Liver (tissue), 9 donors: ENCODE data around the gene GOLGA7B. TPM values are rescaled to one million over a fixed set of nuclear protein-coding genes. Genes with fewer than 3 reads are reported as not detected.

ENCODE experiments used
- DNase-seq: peaks from one replicate; pipeline ENCODE4 v3.0.0-alpha.2; 2017; ENCODE audit warnings: low spot score
- H3K27ac ChIP-seq, 2 donors: one replicate each; pipeline ENCODE4 v1.7.0; 2013; ENCODE audit warnings: inconsistent platforms in 2 of 2, low read length in 2 of 2, control low read depth in 1 of 2, low read depth in 1 of 2, mild to moderate bottlenecking in 1 of 2
- H3K27me3 ChIP-seq, 4 donors: one replicate each; pipeline versions ENCODE4 v1.6.1 to v1.7.0; 2013; ENCODE audit warnings: low read length in 3 of 4, inconsistent platforms in 1 of 4, mild to moderate bottlenecking in 1 of 4, moderate library complexity in 1 of 4; ENCODE audit not compliant: control insufficient read depth in 4 of 4, insufficient read depth in 4 of 4
- H3K36me3 ChIP-seq, 4 donors: one replicate each; pipeline versions ENCODE4 v1.6.1 to v1.7.0; 2013; ENCODE audit warnings: low read length in 3 of 4, mild to moderate bottlenecking in 3 of 4, low read depth in 1 of 4, moderate library complexity in 1 of 4; ENCODE audit not compliant: control insufficient read depth in 4 of 4, insufficient read depth in 3 of 4
- H3K4me1 ChIP-seq, 4 donors: one replicate each; pipeline versions ENCODE4 v1.6.1 to v1.7.0; 2013; ENCODE audit warnings: low read length in 3 of 4, mild to moderate bottlenecking in 3 of 4, moderate library complexity in 1 of 4; ENCODE audit not compliant: control insufficient read depth in 4 of 4, insufficient read depth in 4 of 4
- H3K4me3 ChIP-seq, 3 donors: one replicate each; pipeline versions ENCODE4 v1.6.1 to v1.7.0; 2013; ENCODE audit warnings: low read length in 3 of 3, control low read depth in 1 of 3, low read depth in 1 of 3, mild to moderate bottlenecking in 1 of 3
- H3K9ac ChIP-seq, 2 donors: one replicate each; pipeline ENCODE4 v1.7.0; 2013; ENCODE audit warnings: low read length in 2 of 2, mild to moderate bottlenecking in 2 of 2, moderate library complexity in 2 of 2, control low read depth in 1 of 2, low read depth in 1 of 2
- H3K9me3 ChIP-seq, 4 donors: one replicate each; pipeline versions ENCODE4 v1.6.1 to v1.7.0; 2013; ENCODE audit warnings: low read length in 3 of 4; ENCODE audit not compliant: control insufficient read depth in 4 of 4
- ATF3 ChIP-seq: IDR thresholded peaks from 2 replicates; pipeline ENCODE4 v1.6.1; 2016; ENCODE audit warnings: antibody characterized with exemption
- CTCF ChIP-seq: fragments of 150-350 bp; IDR thresholded peaks from 2 replicates; pipeline ENCODE4 v1.5.1; 2017; ENCODE audit warnings: improper control_type of control experiment, low read depth, low read length; ENCODE audit not compliant: missing input control
- FOXA1 ChIP-seq: IDR thresholded peaks from 2 replicates; pipeline ENCODE4 v1.6.1; 2016; ENCODE audit warnings: antibody characterized with exemption
- FOXA2 ChIP-seq: IDR thresholded peaks from 2 replicates; pipeline ENCODE4 v1.6.1; 2016; ENCODE audit warnings: antibody characterized with exemption
- GABPA ChIP-seq, 2 donors: IDR thresholded peaks in 1 of 2; conservative IDR thresholded peaks in 1 of 2; 2 replicates each; pipeline ENCODE4 v1.6.1; 2016; ENCODE audit warnings: antibody characterized with exemption in 2 of 2, mild to moderate bottlenecking in 1 of 2, moderate library complexity in 1 of 2
- HNF4A ChIP-seq, 2 donors: conservative IDR thresholded peaks; 2 replicates each; pipeline ENCODE4 v1.6.1; 2016; ENCODE audit warnings: antibody characterized with exemption in 2 of 2, mild to moderate bottlenecking in 2 of 2
- HNF4G ChIP-seq: IDR thresholded peaks from 2 replicates; pipeline ENCODE4 v1.6.1; 2016; ENCODE audit warnings: antibody characterized with exemption
- JUND ChIP-seq, 2 donors: IDR thresholded peaks; 2 replicates each; pipeline ENCODE4 v1.6.1; 2016; ENCODE audit warnings: antibody characterized with exemption in 2 of 2
- NR2F2 ChIP-seq: IDR thresholded peaks from 2 replicates; pipeline ENCODE4 v1.6.1; 2016; ENCODE audit warnings: antibody characterized with exemption
- RAD21 ChIP-seq, 2 donors: IDR thresholded peaks; 2 replicates each; pipeline ENCODE4 v1.6.1; 2016; ENCODE audit warnings: antibody characterized with exemption in 2 of 2, mild to moderate bottlenecking in 2 of 2
- RXRA ChIP-seq, 2 donors: IDR thresholded peaks; 2 replicates each; pipeline ENCODE4 v1.6.1; 2017 to 2018; ENCODE audit warnings: antibody characterized with exemption in 2 of 2, mild to moderate bottlenecking in 1 of 2
- YY1 ChIP-seq: IDR thresholded peaks from 2 replicates; pipeline ENCODE4 v1.6.1; 2016; ENCODE audit warnings: antibody characterized with exemption, mild to moderate bottlenecking
- ZBTB33 ChIP-seq: IDR thresholded peaks from 2 replicates; pipeline ENCODE4 v1.6.1; 2016; ENCODE audit warnings: antibody characterized with exemption
- WGBS: extraction: QIAGEN DNeasy Blood & Tissue Kit; methylation state at CpG from one replicate; pipeline ENCODE4 v1.1.7; 2013; 5-methylcytosine and 5-hydroxymethylcytosine counted together
- polyA plus RNA-seq, 2 donors: library from polyadenylated mRNA; stranded (reverse) in 1 of 2; unstranded in 1 of 2; fragments of 200-250 nt in 1 of 2; fragments of >200 nt in 1 of 2; fragmentation: Nextera tagmentation in 1 of 2; extraction: Ambion mirVana in 1 of 2; gene quantifications; one replicate each; pipeline versions ENCODE4 v1.2.1 to v1.2.3, GENCODE V29; 2013 to 2015
- total RNA-seq, 2 donors: library from RNA; depleted of rRNA; stranded (reverse); fragments of >200 nt; gene quantifications; one replicate each; pipeline ENCODE4 v1.2.3, GENCODE V29; 2014
- TF ChIP-seq, protein P1 (sequence below): IDR thresholded peaks from 2 replicates; pipeline ENCODE4 v1.6.1; 2016; ENCODE audit warnings: antibody characterized with exemption
- TF ChIP-seq, protein P2 (sequence below): IDR thresholded peaks from 2 replicates; pipeline ENCODE4 v1.6.1; 2016; ENCODE audit warnings: antibody characterized with exemption, mild to moderate bottlenecking
- donor health status: healthy.
- donor health status: healthy.
- donor health status: healthy.
- donor health status: healthy.
- donor health status: healthy.

The GOLGA7B gene
- total and polyA plus RNA-seq, 4 donors: 0.05 to 0.63 (median 0.40) TPM

DNA sequence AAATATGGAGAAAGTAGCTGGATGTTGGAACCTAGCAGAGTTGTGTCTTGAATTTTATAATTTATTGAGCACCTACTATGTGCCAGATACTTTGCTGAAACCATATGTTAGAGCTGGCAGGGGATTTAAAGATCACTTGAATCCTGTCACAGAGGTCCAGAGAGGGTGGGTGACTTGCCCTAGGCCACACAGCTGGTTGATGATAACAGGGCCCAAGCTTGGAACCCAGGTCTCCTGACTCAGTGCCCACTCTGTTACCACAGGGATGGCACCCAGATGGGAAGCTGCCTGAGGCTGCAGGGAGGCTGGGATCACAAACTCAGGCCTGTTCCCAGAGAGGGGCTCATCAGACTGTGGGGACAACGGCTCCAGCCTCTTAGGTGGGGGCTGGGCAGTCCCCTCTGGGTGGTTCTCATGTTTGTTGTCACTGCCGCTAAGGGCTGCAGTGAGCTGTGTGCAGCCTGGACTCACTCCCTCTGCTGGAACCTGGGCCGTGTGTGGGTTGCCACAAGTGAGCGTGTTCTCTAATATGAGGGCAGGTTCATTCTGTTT lies 18.6 kb downstream of the GOLGA7B start:
- H3K27me3 ChIP-seq: no peaks in the 10 kb centered on the region
- TF ChIP-seq ATF3: no peak
- TF ChIP-seq YY1: no peak
- no peak overlapping the region for H3K27ac ChIP-seq
- H3K4me3 ChIP-seq: no peak overlapping the region
- no peak overlapping the region for H3K9ac ChIP-seq
- H3K36me3 ChIP-seq: no peaks in the 10 kb centered on the region
- peaks cover 0 to 9% (median 3%) of the 10 kb centered on the region in 4 donors for H3K4me1 ChIP-seq
- 81% methylated on average over 4 of the region's 4 CpGs for WGBS
- no peaks in the 10 kb centered on the region for H3K9me3 ChIP-seq
- DNase-seq: no peak

DNA sequence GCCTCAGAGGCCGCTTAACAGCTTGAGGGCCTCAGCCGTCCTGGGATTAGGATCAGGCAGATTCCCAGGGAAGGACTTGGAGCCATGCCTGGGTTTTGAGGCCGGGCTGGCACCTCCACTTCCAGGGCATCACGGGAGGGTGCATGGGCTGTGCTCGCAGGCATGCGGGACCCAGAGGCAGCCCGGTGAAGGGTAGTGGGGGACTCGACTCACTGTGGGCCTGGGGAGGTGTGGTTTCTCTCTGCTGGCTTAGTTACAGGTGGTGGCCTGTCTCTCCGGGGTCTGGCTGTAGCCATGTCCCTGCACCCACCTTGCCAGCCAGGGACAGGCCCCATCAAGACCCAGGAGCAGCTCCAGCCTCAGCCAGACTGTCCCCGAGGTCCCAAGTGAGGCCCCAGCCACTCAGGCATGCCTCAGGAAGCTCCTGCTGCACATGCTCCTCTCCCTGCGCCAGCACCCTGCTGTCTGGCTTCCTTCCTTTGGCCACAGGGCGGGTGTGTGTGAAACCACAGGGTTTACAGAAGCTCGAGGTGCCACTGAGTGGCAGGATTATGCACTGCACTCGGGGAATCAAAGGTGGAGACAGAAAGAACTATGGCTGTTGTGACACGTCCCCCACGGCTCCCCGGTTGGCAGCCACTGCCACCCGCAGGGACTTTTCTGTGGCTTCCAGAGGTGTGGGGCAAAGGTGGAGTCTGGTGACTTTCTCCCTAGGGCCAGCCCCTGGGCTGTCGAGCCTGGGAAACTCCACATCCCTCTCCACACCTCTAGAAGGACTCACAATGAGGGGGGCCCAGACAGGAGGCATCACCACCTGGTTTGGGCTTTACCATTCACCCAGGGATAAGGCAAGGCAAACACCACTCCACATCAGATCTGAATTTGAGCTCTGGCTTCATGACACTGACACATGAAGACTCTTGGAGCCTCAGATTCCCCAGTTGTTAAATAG lies 19.7 kb downstream of the GOLGA7B start:
- H3K9ac ChIP-seq: no peak overlapping the region

More for the DNA sequence above, 19.7 kb downstream of the GOLGA7B start:
- no peaks in the 10 kb centered on the region for H3K27me3 ChIP-seq
- 23% methylated on average over 19 of the region's 19 CpGs for WGBS
- no peaks in the 10 kb centered on the region for H3K36me3 ChIP-seq
- peak; percentile 55 for DNase-seq
- no peak overlapping the region for H3K27ac ChIP-seq
- H3K9me3 ChIP-seq: no peaks in the 10 kb centered on the region
- no peak overlapping the region for H3K4me3 ChIP-seq
- peaks cover 0 to 9% (median 3%) of the 10 kb centered on the region in 4 donors for H3K4me1 ChIP-seq
- TF ChIP-seq RXRA (IDR thresholded peaks at IDR 0.05) (no peak), YY1 (no peak), RAD21 (IDR thresholded peaks at IDR 0.05) (peak; percentile 90 to 92), FOXA2 (no peak), HNF4G (no peak), ZBTB33 (no peak), HNF4A (conservative IDR thresholded peaks at IDR 0.05) (no peak), FOXA1 (no peak), JUND (IDR thresholded peaks at IDR 0.05) (no peak), GABPA (IDR thresholded peaks at IDR 0.05 in 1 of 2, conservative IDR thresholded peaks at IDR 0.05 in 1 of 2) (no peak), NR2F2 (no peak), CTCF (peak; percentile 88)
- TF ChIP-seq, protein P1, sequence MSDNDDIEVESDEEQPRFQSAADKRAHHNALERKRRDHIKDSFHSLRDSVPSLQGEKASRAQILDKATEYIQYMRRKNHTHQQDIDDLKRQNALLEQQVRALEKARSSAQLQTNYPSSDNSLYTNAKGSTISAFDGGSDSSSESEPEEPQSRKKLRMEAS: peak; percentile 13
- TF ChIP-seq, protein P2, sequence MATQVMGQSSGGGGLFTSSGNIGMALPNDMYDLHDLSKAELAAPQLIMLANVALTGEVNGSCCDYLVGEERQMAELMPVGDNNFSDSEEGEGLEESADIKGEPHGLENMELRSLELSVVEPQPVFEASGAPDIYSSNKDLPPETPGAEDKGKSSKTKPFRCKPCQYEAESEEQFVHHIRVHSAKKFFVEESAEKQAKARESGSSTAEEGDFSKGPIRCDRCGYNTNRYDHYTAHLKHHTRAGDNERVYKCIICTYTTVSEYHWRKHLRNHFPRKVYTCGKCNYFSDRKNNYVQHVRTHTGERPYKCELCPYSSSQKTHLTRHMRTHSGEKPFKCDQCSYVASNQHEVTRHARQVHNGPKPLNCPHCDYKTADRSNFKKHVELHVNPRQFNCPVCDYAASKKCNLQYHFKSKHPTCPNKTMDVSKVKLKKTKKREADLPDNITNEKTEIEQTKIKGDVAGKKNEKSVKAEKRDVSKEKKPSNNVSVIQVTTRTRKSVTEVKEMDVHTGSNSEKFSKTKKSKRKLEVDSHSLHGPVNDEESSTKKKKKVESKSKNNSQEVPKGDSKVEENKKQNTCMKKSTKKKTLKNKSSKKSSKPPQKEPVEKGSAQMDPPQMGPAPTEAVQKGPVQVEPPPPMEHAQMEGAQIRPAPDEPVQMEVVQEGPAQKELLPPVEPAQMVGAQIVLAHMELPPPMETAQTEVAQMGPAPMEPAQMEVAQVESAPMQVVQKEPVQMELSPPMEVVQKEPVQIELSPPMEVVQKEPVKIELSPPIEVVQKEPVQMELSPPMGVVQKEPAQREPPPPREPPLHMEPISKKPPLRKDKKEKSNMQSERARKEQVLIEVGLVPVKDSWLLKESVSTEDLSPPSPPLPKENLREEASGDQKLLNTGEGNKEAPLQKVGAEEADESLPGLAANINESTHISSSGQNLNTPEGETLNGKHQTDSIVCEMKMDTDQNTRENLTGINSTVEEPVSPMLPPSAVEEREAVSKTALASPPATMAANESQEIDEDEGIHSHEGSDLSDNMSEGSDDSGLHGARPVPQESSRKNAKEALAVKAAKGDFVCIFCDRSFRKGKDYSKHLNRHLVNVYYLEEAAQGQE: no peak
